Activated CD4-positive, CD25-positive, alpha-beta regulatory T cell (primary cell): ENCODE measurements around the gene PRDM16.
"Not testable (repeated sequence)": the region's sequence is repeated elsewhere in the genome, so short reads cannot be mapped to it uniquely, and the experiment has no call there.

Experiments used
- DNase-seq, 4 experiments: peaks; one replicate each; lab custom pipeline; 2025; lab: John Stamatoyannopoulos, UW

The PRDM16 gene

DNA sequence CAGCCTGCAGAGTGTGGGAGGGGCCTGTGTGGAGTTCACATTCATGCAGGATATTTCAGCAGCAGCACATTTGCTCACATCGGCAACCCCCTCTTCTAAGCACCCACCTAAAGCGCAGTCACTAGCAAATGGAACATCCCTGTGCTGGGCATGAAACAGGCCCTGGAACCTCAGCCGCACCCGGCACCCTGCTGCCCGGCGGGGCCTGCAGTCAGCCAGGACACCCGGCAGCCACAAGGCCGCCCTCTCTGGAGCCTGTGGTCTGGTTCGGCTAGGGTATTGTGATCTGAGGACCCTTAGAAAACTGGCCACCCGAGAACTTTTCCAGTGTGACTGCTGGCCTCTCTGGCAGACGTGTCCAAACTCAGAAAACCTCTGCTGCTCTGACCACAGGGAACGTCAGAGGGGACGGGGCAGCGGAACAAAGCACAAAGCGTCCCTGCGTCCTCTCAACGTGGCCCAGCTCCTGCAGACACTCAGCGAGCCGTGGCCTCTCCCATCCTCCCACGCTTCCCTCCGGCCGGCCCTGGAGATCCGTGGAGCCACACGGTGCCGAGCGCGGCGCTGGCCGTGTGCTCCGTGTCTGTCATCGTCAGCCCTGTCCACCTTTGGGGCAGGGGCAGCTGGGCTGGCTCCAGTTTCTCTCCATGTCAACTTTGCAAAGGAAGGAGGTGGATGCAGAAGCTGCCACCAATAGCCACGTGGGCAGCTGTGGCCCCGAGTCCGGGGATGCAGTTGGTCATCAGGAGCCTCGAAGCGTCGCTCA, 209.6 kb downstream of the PRDM16 start:
- DNase-seq, result no peak

DNA sequence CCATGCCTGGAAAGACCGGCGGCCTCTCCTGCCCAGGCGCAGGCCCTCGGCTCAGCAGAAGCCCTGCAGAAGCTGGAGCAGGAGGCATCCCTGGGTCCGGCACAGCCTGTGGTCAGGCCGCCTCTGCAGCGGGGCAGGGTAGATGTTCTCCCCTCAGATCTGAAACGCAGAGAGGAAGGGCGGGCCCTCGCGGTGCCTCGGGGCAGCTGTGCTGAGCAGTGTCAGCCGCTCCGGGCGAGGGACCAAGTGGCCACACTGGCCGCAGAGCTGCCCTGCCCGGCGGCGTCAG, 210.1 kb downstream of the PRDM16 start:
- DNase-seq, result no peak

DNA sequence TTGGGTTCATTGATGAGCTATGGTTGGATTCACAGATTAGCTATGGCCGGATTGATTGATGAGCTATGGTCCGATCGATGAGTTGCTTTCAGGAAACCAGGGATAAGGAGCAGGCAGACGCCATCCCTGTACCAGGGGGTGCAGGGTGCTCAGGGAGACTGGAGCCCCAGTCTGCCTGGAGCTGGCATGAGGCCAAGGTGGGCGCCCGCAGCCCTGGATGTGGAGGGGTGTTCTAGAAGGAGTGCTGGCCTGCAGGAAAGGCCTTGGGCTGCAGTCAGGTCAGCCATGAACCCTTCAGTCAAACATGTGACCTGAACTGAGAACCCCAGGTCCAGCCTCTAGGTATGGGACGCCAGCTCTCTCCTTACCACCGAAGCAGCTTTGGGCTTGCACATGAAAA, 212.7 kb downstream of the PRDM16 start:
- no peak for DNase-seq

DNA sequence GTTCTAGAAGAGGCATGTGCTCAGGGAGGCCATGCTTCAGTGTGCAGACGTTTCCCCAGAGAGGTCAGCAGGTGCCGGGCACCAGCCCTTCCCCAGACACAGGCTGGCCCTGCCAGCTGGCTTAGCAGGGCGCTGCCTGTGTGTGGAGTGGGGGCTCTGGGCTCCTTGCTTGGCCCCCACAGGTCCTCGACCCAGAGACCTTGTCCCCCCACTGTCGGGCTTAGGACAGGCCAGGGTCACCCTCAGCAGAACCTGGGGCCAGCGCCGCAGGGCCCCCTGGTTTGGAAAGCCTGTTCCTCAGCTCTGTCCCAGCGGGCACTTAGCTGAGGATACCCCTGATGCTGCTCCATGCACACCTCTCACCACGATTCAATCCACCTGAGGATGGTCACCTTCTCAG, 213.2 kb downstream of the PRDM16 start:
- no peak for DNase-seq

DNA sequence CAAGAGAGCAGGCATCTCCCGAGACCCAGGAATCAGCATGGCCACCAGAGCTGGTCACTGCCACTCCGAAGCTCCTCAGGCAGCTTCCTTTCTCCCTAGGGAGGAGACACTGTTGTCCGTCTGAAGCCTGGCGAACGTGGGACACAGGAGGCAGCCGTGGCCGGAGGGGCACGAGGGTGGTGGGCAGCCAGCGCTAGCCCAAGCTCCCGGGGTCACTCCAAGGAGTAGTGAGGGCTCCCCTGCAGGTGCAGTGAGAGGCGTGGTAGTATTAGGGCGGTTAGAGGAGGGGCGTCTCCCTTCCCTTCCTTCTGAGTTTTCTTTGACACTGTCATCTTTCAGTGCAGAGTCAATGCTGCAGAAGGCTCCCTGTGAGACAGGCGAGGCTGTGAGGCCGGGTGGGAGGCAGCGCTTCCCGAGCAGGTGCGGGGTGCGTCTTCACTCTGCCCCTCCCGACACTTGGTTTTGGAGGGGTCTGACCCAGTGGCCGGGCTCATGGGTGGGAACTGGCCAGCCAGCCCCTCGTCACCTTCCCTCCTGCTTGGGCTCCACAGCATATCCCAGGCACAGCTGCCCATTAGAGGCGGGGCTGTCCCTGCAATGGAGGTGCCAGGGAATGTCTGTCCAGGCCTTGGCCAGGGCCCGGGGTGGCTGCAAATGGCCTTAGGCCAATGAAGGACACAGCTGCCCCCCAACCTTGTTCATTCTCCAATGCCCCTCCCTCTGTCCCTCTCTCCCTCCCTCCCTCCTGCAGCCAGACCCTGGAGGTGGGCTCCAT, 213.8 kb downstream of the PRDM16 start:
- DNase-seq, result no peak

DNA sequence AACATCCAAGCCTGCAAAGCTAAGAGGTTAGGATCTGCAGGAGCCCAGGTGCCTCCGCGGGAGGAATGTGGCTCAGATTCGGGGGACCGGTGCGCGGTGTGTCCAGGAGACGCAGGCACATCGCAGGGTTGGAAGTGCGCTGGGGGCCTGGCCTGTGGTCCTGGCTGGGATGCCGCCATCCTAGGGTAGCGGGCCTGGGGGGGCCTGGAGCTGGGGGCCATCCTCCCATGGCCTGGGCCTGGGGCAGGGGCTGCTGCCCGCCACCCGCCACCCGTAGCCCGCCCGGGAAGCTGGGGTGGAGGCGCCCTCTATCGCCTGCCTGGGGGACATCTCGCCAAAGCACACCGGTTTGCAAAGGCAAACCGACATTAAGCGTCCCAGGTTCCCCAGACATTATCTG, 214.8 kb downstream of the PRDM16 start:
- no peak for DNase-seq

DNA sequence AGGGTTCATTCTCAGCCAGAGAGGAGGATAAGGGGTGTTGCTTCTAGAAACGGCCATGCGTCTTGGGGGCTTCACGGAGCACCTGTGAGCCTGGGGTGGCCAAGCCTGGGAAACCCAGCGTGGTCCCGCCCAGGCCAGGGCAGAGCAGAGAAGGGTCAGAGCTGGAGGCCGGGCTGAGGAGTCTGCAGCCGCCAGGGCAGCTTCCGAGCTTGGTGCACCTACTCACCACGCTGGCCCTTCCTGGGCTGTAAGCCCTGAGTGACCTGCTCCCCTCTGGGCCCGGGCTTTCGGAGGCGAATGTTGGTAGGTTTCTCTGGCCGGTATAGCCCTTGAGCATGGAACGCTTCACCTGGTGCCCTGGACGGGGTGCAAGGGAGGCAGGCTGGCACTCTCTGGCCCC, 215.7 kb downstream of the PRDM16 start:
- no peak for DNase-seq

DNA sequence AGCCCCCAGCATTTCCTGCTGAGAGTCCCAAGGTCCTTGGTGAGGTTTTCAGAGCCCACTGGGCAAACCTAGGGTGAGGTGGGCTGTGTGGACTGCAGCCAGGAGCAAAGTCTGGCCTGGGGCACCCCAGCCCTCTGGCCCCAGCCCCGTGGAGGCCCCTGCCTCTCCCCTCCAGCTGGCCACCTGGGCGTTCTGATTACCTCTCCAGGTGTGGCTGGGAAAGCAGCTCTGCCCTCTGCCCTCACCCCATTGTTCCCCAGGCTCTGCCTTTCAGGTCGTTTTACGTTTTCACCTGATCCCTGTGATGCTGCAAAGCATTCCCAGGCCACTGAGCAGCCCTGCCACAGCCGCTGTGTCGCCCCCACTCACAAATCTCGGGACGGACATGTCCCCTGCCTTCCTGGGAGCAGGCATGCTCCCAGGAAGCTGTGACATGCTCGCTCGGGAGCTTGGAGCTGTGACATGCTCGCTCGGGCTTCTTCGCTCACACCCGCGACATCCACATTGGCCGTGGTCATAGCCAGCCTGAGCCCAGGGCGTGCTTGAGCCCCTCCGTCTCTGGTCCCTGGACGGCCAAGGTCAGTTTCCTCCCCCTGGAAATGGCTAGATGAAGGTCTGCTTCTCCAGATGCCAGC, 216.2 kb downstream of the PRDM16 start:
- no peak for DNase-seq

DNA sequence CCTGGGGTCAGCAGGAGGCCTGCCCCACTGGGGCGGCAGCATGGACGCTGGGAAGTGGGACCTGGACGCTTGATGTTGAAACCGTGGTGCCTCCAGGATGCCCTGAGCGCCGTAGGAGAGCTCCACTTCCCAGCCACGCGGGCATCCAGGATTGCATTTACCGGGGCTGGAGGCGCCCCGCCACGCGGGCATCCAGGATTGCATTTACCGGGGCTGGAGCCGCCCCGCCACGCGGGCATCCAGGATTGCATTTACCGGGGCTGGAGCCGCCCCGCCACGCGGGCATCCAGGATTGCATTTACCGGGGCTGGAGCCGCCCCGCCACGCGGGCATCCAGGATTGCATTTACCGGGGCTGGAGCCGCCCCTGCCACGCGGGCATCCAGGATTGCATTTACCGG, 218.1 kb downstream of the PRDM16 start:
- not testable (repeated sequence) for DNase-seq

DNA sequence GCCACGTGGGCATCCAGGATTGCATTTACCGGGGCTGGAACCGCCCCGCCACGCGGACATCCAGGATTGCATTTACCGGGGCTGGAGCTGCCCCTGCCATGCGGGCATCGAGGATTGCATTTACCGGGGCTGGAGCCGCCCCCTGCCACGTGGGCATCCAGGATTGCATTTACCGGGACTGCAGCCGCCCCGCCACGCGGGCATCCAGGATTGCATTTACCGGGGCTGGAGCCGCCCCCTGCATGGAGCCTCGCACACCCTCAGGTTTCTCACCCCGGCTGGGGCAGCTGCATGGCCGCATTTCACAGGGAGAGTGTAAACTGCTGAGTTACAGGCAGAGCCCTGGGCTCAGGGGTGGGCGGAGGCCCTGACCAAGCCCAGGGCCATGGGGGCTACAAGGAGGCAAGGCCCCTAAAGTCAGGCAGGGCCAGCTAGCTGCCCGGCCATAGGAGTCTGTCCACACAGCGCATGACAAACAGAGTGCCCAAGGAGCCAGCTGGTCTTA, 218.7 kb downstream of the PRDM16 start:
- no peak for DNase-seq

DNA sequence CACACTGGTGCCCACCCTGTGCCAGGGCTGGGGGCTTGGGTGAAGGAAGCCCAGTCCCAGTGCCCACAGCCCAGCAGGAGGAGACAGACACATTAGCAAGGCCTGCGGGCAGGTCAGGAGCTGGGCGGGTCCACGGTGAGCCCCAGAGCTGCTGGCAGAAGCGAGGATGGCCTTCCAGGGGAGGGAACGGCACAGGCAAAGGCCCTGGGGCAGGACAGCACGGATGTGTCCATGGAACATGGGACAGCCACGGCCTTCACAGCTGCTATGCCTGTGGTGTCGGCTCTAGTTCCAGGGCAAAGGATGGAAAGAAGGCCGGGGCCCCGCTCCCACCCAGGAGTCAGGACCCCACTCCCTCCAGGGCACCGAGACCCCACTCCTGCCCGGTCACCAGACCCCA, 220.5 kb downstream of the PRDM16 start:
- no peak for DNase-seq

DNA sequence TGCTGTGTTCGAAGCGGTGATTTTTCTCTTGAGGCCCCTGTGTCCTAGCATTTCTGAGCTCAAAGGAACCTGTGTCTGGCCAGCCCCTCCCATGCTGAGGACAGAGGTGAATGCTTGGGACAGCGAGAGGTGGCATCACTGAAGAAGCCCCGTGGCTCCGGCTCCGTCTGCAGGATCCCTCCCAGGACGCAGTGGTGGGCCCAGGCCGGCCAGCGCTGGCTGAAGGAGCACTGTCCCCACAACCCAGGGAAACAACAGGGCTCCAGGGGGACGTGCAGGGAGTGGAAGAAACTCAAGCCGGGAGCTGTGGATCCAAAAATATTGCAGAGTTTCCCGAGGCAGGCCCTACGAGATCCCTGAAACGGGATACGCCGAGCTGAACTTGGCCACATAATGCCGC, 221.4 kb downstream of the PRDM16 start:
- no peak for DNase-seq

DNA sequence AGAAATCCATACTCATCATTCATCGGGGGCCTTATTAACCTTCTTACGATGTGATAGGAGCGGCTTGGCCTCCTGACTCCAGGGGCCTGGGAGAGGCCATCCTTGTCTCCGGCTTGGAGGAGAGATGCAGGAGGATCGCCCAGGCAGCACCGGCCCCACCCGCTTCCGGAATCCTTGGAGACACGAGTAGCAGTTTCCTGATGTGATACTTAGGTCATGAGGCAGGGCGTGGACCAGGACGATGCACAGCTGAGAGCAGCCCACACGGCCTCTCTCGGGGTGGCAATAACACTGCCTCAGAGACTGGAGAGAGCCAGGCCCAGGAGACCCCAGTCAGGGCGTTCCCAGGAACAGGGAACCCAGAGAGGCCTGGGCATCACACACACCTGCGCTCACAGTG, 221.9 kb downstream of the PRDM16 start:
- DNase-seq, result no peak

DNA sequence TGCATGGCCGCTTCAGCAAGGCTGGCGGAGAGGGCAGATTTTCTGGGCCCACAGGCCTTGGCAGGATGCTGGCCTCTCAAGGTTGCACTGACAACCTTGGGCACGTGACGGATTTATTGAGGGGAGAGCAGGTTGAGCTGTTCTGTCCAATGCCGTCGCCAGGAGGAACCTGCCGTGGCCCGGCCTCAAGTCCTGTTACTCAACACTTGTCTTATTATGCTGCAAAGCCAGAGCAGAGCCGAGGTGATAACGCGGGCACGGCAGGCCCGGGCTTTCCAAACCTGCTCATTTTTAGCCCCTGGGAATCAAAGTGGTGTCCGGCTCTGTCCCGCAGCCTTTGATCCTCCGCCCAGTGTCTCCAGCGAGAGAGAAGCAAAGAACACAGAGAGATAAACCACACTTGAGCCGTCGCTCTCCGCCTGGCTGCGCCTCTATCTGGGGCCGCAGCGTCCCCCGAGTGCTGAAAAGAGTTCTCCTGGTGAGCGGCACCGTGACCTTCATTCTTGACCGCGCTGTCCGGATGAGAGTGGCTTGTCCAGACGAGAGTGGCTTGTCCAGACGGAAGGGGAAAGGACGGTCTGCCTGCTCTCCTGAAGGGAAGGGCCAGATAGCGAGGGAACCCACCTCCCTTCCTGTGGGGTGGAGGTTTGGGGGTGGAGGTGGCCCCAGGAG, 223.2 kb downstream of the PRDM16 start:
- DNase-seq, result no peak

DNA sequence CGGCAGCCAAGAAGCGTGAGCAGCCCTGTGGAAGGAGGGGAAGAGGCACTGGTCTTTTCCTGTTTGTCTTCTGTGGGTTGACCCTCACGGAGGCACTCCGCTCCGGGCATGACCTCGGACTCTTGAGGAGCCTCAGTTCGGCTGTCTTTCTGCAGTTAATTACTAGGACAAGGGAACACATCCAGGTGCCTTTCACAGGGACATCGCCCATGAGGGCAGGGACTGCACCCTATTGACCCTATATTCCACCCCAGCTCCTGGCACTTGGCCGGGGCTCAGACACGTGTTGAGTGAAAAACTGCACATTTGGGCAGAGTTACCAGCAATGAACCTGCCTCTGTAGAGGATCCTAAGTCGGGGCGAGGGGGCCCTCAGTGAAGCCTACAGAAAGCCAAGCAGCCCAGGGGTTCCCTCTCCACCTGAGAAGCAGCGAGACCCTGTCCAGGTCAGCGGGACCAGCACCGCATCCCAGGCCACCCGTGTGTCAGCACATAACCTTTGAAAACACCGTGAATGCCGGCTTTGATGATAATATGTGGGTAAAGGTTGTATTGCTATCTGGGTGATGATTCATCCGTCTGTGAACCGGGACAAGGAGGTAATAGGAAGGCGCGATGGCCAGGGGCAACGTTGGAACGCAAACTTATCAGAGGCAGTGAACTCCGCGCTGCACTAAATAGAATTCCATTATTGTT, 224.0 kb downstream of the PRDM16 start:
- DNase-seq, result no peak

DNA sequence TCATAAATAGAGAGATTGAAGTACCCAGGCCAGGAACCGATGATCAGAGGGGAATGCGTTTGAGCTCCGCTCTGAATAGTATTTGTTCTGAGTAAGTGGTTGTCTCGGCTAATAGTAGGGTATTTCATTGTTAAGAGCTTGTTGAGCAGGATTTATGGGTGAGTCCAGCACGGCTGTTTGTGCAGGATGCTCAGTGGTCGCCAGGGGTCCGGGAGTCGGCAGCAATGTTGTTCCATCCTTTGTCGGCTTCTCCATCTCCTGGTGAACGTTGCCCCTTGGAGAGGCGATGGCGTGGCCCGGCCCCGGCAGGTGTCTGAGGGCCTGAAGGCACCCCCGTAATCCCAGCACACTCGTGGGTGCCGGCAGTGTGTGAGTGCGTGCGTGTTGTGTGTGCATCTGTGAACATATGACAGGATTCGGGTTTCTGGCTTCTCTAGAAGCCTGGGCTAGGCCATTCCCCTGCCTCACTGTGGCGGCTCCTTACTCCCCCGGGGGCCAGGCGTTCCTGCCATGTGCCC, 224.6 kb downstream of the PRDM16 start:
- DNase-seq, result no peak

DNA sequence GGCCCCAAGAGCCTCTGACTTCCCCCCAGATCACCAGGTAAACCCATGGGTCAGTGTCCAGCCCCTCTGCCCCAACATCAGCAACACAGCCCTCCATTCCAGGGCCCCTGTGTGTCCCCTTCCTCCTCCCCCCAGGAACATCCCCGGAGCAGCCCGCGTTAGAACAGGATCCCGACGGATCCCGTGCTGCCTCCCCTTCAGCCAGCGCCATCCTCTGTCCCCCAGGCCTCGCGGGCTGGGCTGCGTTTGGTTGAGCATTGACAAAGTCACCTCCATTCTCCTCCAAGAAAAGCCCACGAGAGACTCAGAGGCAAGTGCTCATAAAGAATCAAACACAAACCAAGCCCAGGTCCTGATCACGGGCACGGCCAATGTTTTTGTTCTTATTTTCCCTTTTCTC, 225.4 kb downstream of the PRDM16 start:
- DNase-seq, result no peak

DNA sequence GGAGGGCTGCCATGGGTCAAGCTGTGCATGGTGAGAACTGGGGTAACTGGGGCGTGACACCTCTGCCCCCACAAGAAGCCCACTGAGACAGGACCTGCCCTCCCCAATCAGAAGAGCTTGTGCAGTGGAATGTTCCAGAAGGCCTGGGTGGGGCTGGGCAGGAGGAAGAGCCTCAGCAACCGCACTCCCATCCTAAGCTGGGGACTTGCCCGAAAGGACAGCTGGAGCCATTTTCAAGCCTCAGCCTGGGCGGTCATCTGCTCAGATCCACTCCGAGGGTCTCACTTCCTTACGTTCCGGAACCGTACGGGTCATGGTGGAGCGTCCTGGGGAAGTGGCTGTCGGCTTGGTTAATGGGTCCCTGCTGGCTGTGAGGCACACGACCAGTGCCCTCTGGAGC, 226.8 kb downstream of the PRDM16 start:
- DNase-seq, result no peak

DNA sequence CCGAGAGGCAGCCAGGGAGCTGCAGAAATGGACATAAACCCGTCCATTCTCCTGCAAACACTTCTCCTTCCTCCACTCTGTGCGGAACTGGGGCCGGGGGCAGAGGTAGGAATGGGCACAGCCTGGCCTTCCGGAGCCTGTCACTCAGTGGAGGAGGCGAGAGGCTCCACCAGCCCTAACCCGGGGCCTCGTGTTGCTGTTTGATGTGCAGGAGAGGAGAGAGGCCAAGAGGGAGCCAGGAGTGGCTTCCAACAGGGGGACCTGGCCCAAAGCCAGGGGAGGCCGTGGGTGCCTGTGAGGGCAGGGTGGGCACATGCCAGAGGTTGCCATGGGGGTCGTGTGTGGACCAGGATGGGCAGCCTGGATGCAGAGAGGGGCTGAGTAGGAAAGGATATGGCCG, 227.3 kb downstream of the PRDM16 start:
- DNase-seq, result no peak

DNA sequence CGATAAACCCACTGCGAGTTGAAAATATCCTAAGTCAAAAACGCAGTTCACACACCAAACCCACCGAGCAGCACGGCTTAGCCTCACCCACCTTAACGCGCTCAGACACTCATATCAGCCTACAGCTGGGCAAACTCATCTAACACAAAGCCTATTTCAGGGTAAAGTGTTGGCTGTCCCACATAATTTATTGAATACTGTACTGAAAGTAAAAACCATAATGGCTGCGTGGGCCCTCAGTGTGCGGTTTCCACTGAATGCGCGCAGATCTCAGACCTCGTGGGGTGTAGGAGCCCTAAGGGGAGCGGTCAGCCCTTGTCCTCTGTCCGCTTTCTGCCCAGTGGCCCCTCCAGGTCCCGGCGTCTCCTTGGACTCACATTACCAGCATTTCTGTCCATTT, 227.8 kb downstream of the PRDM16 start:
- DNase-seq, result no peak

DNA sequence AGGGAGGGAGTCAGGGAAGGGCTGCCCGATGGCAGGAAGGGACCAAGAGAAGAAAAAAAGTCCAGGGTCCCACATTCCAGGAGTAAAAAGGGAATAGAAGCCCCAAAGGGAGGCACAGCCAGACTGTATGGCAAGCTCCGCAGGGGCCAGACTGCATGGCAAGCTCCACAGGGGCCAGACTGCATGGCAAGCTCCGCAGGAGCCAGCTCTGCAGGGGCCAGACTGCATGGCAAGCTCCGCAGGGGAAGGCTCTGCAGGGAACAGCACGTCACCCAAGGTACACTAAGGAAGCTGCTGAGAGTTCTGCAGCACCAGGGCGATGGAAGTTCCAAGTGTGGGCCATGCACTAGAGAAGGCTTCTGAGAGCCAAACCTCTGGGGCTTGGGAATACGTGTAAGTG, 228.8 kb downstream of the PRDM16 start:
- no peak for DNase-seq

DNA sequence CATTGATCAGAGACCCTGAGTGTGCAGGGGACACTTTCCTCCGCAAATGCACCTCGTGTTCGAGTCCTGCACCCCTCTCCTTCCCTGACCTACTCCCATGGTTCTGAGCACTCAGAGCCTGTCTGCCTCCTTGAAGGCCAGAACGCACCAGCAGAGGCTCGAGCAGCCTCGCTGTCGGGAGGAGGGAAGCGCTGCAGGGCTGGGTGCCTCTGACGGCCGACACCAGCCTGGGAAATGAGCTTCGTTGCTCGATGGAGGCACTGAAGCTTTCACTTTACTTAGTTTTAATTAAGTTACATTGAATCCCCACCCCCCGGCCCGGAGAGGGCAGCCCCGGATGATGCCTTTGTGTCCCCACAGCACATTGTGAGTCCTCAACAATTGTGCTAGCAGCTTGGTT, 229.2 kb downstream of the PRDM16 start:
- DNase-seq, result no peak
